ENCODE measurements around the gene RARS2. TPM values are rescaled to one million over a fixed set of nuclear protein-coding genes. Genes with fewer than 3 reads are reported as not detected.

RARS2 gene
- total RNA-seq, 2 donors from 2014 or later: 21.8 to 32.0 TPM

DNA sequence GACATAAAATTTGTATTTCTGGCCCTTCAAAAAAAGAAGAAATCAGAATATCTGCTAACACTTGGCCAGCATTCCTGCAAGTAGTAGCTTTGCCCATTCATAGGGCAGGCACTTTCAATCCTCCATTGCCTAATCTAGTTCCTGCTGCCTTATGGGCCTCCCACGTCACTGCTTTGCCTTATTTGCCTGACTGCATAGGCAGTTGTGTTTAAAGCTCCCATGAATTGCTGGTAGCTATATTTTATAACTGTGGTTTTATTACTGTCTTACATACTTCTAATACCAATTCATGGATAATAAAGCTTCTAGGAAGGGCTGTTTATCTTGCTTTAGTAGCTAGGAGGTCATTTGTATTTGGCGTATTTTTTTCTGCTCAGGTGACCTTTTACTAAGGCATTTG lies 124.7 kb downstream of the RARS2 start:
- Mint-ChIP-seq H3K27ac (no peak overlapping the region), H3K4me3 (no peak overlapping the region), H3K27me3 (peaks cover 16 to 54% of the 10 kb centered on the region in 2 donors), H3K9me3 (no peaks in the 10 kb centered on the region), H3K4me1 (ENCODE audit: low read depth in 2 of 2) (no peaks in the 10 kb centered on the region), H3K36me3 (no peaks in the 10 kb centered on the region)
- ATAC-seq: no peak
- DNase-seq (ENCODE audit: low spot score): no peak

Other genes with a start within 250 kb of the RARS2 start
- 1 to 10 TPM; 3.4 to 4.2 TPM for gene C6orf163, start 245.2 kb downstream of the RARS2 start, total RNA-seq
- under 1 TPM in 1 of 2 donors, not detected in 1; 0.21 TPM for gene CFAP206, start 182.0 kb downstream of the RARS2 start, total RNA-seq
- 10 to 100 TPM in 1 of 2 donors, 1 to 10 TPM in 1; 8.8 to 11.0 TPM for gene SLC35A1, start 117.0 kb downstream of the RARS2 start, total RNA-seq
- gene ORC3, start 148 bp upstream of the RARS2 start, total RNA-seq: 10 to 100 TPM; 24.6 to 30.9 TPM
- gene AKIRIN2, start 112.2 kb upstream of the RARS2 start, total RNA-seq: 100 to 1,000 TPM in 1 of 2 donors, 10 to 100 TPM in 1; 78.3 to 101 TPM